Activated CD4-positive, alpha-beta T cell treated with anti-CD3 and anti-CD28 coated beads, Interleukin-2, Interleukin-4, amounts not matched to agents 100 ng/mL and 50 ng/mL, durations not matched to agents 16 hours and 8 hours (primary cell): Measurements from ENCODE around the gene MT1X.
A peak's percentile ranks its signal among the peaks of the same experiment; 100 is the strongest.
"Not testable (repeated sequence)": the region's sequence is repeated elsewhere in the genome, so short reads cannot be mapped to it uniquely, and the experiment has no call there.

Source experiments
- DNase-seq: peaks from one replicate; pipeline ENCODE4 v3.0.0-alpha.2; 2020; ENCODE audit warnings: low spot score

Gene MT1X

GRCh38 chr16:56657555-56658326 is 24.5 kb upstream of the MT1X start, which contains the start of gene MT1F:
Gene MT1F (plus strand): TSS chr16:56657959. CDS start chr16:56658059, 100 bp downstream.
- DNase-seq: peak; percentile 44

DNA sequence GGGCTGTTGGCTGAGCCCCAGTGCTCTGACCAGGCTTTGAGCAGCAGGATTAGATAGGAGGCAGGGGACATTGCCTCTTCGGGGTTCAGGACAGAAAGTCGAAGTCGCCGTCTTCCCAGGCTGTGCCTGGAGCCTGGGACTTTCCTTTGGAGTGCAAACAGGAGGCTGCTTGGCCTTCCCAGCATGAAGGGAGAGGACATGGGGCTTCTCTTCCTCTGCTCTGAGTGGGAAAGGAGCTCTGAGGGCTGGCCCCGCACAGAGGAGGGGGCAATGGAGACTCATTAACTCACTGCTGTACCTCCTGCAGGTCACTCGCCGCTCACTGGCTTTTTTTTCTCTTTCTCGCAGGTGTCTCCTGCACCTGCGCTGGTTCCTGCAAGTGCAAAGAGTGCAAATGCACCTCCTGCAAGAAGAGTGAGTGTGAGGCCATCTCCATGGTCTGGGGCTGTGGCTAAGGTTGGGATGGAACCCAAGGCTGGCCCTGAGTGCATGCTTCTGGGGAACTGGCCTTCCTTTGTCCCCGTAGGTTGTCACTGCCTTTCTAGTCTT is 23.9 kb upstream of the MT1X start:
- no peak for DNase-seq

- no peak for DNase-seq
These were observed 19.6 kb upstream of the MT1X start for GRCh38 chr16:56662357-56663354.

DNA sequence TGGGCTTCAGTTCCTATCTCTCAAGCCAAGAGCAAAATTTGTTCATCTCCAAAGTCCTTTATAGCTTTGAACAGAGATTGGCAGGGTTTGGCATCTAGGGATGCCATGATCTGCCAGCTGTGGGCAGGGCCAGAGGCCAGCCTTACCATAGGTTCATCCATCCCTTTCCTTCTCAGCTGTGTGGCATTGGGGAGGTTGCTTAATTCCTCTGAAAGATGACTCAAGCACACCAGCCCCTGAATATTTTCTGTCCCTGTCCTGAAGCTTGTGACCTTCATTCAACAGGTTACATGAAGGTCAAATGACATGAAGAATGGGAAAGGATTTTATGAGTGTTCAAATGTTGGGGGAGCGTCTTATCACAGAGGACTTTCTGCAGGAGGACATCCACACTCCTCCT is 17.8 kb upstream of the MT1X start:
- no peak for DNase-seq

GRCh38 chr16:56665286-56666261 is 16.7 kb upstream of the MT1X start:
- DNase-seq: not testable (repeated sequence)

DNA sequence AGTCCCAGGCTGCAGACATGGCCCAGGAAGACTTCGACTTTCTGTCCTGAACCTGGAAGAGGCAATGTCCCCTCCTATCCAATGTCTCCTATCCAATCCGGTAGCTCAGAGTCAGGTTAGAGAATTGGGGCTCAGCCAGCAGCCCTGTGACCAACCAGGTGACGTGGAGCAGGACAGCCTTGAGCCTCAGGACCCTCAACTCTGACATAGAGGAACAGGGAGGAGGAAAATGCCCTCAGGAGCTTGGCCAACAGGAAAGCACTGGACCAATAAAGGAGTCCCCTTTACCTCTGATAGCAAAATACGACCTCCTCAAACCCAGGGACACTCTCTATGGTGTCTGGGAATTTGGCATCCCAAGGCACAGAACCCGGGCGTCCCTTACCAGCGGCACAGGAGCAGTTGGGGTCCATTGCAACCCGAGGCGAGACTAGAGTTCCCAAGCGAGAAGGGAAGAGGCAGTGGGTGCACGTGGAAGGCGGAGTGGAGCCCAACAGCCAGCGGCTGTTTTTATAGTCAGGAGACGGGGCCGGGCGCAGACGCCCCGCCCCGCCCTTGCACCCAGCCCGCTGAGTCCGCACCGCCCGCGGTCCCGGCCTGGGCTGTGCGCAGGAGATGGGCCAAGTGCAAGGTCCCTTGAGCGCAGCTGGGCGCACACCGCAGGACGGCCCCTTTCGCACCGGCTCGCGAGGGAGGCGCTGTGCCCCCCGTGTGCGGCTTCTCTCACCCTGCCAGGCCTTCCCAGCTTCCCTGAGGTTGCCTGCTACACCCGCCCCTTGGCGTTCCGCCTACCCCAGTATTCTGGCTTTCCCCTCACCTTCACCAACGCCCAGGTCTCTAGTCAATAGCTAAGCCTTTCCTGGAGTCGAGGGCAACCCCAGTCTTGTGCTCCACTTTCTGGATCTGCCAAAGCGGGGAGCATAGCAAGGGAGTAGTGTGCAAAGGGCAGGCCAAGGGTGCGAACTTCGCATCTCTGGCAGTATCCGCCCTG is 14.4 kb upstream of the MT1X start, which contains the start of gene MT1G:
MT1G (minus strand) TSS at position 485 of the 991 bp plus-strand sequence; CDS start at position 413, 72 bp downstream.
- peak; percentile 34 for DNase-seq

DNA sequence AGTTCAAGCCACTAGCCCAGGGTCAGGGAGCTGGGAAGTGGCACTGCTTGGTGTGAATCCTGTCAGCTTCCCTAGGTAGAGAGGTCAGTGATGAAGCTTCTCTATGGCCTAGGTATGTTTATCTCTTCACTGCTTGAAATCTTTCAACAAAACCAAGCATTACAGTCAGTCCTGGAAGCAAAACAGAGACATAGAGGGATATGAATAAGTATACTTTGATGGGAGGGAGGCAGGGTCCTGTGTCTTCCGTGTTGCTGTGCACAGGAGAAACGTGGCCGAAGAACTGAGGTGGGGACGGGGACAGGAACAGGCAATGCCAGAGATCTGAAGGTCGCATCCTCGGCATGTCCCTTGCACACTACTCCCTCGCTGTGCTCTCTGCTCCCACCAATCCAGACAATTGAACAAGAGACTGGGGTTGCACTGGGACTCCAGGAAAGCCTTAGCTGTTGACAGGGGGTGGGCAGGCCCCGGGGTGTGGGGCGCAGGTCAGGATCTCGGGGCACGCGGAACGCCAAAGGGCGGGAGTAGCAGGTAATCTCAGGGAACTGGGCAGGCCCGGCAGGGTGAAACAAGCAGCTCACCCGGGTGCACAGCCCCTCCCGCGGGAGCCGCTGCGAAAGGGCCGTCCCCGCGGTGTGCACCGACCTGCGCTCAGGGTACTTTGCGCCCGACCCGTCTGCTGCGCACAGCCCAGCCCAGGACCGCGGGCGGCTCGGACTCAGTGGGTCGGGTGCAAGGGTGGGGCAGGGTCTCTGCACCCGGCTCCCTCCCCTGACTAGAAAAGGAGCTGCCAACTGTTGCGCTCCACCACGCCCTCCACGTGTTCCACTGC is 13.0 kb upstream of the MT1X start, which contains the start of gene MT1H:
MT1H (plus strand) TSS at position 810 of the 835 bp plus-strand sequence. CDS start 71 bp downstream, outside the sequence.
- no peak for DNase-seq

GRCh38 chr16:56669840-56670619 is 12.2 kb upstream of the MT1X start:
- DNase-seq: no peak

DNA sequence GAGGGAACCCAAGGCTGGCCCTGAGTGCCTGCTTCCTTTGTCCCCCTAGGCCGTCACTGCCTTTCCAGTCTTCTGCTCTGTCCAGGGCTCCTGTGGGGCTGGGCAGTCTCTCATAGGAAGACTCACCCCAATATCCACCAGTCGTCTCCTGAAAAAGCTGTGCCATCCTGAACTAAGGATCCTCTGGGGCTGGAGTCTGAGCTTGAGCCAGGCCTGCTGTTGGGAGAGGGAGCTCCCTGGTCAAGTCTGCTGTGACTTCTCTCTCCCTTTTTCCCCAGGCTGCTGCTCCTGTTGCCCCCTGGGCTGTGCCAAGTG is 11.7 kb upstream of the MT1X start:
- DNase-seq: no peak

DNA sequence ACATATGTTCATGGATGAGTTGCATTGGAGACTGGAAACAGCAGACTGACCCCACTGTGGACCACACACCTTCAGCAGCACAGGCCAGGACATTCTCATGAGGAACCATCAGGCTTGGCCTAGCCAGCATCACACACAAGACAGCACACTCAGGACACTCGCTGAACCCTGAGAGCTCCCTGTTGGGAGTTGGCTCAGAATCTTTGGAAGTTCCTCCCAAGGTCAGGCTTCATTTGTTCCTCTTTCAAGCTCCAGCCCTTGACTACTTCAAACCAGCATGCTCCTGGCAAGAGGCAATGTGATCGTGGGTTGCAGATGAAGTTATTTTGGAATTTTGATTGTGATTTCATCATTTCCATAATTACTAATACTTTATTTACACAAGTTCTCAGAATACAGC is 10.6 kb upstream of the MT1X start:
- not testable (repeated sequence) for DNase-seq

DNA sequence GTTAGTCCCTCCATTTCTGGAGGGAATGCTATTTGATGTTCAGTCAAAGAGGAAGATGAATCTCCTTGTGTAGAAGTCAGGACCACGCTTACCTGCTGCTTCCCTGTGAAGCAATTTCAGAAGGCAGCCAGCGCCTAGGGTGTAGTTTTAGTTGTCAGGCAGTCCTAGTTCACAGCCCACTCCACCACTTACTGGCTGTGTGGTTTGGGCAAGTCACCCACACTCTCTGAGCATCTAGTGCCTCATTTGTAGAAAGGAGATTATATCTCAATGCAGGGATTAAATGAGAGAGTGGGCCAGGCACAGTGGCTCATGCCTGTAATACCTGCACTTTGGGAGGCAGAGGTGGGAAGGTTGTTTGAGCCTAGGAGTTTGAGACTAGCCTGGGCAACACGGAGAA is 10.1 kb upstream of the MT1X start:
- DNase-seq: not testable (repeated sequence)

- no peak for DNase-seq
These were observed 9.3 kb upstream of the MT1X start for GRCh38 chr16:56672761-56673536.

- DNase-seq: no peak
These were observed 8.3 kb upstream of the MT1X start for GRCh38 chr16:56673921-56674320.

GRCh38 chr16:56674570-56674969 is 7.7 kb upstream of the MT1X start:
- DNase-seq: not testable (repeated sequence)

GRCh38 chr16:56675685-56676210 is 6.5 kb upstream of the MT1X start:
- no peak for DNase-seq

GRCh38 chr16:56677474-56677873 is 4.8 kb upstream of the MT1X start:
- DNase-seq: no peak

DNA sequence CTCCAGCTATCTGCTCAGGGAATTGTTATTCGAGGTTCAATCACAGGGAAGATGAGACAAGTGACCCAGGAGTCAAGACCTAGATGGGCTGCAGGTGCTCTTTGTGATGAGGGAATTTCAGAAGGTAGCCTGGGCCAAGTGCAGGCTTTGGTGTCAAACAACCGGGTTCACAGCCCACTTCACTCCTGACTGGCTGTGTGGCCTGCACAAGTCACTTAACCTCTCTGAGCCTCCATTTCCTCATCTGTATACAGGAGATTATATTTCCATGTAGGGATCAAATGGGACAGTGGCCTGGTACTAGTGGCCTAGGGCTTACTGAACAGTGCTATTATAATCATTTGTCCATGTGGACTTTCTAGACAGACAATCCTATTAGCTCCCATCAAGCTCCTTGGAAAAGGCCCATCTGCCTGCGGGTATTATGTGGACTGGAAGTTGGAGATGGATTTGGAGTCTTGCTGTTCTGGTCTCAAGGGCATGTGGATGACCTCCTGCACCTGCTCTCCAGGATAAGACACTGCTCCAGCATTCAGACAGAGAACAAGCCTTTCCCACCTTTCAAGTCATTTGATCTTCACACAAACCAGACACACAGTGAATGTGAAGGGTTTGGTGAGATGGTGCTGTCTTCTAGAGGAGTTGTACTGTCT is 3.1 kb upstream of the MT1X start:
- DNase-seq: no peak
